GM19468 (cell line): ENCODE measurements around the gene CTCFL.

Experiments
- ATAC-seq: cut with Tn5 transposase; IDR thresholded peaks from one replicate; pipeline ENCODE4 v1.9.1; 2021; ENCODE audit warnings: mild to moderate bottlenecking, moderate library complexity, moderate number of reproducible peaks; ENCODE audit not compliant: unreplicated experiment; ENCODE audit errors: extremely low read depth

Gene CTCFL

DNA sequence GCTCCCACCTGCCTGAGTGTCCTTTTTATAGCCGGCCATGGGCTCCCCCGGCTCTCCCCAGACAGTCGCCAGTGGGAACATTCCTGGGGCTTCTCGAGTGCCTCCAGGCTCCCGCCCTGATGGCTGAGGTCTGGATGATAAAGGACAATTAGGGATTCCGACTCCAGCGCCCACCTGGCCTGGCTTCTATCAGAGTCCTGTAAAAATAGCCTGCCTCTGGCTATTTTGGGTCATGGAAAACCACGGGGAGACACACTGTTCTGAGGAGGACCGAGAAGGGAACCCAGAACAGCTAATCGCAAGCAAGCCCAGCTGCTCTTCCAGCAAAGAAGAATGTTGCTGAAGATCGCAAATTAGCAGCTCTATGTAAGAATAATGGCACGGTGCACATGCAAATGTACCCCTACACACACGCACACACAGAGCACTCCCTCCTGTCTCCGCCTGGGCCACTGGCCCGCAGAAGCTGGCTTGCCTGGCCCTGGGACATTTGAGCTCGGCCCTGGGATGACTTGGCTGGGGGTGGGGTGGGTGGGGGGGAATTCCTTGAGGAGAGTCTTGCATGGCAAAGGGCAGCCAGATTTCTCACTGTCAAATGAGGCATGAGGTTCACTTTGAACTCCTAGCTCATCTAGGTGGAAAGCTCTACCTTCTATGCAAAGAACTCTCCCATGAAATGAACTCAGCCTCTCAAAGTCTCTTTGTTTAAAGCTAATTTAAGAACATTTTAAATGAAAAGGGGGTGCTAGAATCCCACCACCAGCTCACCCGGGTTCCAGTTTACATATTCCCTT lies 55.3 kb downstream of the CTCFL start:
- peak; percentile 20 for ATAC-seq

DNA sequence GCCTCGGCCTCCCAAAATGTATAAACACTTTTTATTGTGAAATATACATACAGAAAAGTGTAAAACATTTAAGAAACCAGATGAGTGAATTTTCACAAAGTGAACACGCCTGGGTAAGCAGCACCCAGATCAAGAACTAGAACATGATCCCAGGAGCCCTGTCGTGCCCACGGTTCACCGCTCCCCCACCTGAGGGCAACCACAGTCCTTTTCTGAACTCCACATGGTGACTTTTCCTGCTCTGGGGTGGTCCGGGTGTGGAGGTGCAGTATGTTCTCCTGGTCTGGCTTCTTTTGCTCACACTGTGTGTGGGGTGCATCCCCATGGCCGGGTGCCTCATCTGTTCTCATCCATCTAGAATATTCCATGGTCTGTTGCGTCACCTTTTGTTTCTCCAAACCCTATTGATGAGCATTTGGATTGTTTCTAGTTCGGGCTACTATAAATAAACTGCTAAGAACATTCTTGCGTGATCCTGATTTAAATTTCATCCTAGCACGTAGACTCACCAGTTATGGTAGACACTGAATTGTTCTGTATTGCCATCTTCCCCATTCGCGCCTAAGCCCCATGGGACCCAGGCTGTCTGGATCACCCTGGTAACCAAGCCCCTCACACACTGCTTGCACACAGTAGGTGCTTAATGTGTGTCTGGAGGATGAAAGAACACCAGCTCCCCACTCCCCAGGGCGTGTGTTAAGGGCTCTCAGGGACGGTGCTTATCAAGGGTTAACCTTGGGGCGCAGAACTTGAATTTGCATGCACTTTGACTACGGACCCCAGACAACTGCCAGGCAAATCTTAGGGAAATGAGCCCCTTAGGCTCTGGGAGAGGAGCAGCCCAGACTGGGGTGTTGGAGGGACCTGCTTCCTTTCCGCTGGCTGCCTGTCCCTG lies 56.2 kb downstream of the CTCFL start:
- no peak for ATAC-seq

DNA sequence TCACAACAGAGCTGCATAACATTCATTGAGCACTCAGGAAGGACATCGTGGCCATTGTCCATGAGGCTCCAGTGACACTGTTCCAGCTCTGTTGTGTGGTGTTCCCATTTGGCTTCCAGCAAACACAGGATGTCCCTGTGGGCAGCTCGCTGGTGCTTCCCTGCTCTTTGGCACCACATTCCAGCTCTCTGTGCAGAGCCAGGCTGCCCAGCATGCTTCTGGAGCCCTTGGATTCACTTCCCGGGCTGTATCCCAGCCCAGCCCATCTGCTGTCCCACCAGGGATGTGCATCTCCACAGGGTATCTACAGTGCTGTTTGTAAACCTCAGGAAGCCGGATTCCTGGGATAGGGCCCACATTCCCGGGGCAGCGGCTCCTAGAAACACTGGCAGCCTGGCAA lies 57.2 kb downstream of the CTCFL start:
- ATAC-seq: no peak

DNA sequence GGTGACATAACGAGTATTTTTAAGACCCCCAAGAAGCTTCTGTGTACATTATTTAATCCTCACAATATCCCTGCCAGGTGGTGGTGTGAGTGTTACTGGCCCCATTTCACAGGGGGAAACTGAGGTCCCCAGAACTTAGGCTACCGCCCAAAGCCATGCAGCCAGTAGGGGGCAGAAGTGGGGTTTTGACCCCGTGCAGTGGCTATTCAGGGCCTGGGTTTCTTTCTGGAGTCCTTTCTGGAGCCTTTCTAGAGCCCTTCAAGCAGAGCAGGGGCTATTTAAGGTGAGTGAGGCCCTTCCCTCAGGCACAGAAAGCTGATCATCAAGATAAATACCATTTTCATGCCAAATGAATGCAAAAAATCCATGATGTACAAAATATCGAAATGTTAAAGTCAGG lies 59.0 kb downstream of the CTCFL start:
- ATAC-seq: no peak

DNA sequence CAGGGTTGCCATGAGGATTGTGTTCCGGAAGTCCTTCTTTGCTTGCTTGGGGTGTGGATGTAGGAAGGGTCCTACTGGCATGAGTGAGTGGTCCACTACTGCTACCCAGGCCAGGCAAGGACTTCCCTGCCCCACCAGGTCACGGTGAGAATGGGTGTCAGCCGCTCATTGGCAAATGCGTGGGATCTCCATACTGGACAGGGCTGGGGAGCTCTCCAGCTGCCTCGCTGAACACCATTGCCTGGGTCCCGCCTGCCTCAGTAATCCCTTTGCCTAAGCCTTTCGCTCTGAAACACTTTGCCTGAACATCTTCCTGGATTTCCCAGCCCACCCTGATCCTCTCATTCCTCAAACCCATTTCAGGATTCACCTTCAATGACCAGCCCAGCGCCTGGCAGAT lies 59.5 kb downstream of the CTCFL start:
- no peak for ATAC-seq

DNA sequence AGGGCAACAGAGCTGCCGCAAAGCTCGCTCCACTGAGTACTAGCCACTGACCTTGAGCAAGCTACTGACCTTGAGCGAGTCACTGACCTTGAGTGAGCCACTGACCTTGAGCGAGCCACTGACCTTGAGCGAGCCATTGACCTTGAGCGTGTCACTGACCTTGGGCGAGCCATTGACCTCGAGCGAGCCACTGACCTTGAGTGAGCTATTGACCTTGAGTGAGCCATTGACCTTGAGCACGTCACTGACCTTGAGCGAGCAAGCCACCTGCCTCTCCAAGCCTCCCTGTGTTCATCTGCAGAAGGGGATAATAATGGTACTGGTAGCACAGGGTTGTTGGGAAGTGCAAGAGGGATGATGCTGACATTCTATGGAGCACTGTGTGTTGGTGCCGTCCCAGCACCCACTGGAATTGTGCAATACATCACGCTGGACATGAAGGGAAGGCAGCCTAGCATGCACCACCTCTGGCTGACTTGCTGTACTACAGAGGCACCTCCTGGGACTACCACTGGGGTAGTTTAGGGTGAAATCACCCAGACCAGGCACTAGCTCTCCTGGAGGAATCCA lies 60.2 kb downstream of the CTCFL start:
- ATAC-seq: no peak

DNA sequence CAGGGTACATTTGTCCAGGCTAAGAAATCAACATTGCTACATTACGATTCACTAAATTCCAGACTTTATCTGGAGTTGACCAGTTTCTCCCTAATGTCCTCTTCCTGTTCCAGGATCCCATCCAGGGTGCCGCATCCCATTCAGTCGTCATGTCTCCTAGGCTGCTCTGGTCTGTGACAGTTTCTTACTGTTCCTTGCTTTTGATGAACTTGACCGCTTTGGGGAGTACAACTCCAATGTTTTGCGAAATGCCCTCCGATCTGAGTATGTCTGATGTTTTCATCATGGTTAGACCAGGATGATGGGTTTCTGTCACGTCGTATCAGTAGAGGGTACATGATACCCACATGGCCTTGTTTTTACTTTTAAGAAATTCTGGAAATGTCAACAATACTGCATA lies 62.2 kb downstream of the CTCFL start:
- no peak for ATAC-seq

DNA sequence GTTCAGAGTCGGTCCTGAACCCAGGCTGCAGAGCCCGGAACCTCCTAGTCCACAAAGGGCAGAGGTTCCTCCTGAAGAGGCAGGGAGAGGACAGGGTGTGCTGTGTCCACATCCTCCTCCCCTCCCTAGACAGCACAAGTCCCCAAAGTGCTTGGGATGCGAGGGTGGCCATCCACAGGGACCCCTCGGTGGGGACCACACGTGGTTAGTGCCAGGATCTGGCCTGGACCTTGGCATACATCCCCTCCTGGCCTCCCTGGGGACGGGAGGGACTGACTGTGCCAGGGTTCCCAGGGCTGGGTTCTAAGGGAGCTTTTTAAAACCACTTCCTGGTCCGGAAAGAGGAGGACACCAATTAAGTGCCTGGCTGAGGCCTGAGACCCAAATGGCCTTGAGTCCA lies 63.2 kb downstream of the CTCFL start:
- ATAC-seq: no peak

DNA sequence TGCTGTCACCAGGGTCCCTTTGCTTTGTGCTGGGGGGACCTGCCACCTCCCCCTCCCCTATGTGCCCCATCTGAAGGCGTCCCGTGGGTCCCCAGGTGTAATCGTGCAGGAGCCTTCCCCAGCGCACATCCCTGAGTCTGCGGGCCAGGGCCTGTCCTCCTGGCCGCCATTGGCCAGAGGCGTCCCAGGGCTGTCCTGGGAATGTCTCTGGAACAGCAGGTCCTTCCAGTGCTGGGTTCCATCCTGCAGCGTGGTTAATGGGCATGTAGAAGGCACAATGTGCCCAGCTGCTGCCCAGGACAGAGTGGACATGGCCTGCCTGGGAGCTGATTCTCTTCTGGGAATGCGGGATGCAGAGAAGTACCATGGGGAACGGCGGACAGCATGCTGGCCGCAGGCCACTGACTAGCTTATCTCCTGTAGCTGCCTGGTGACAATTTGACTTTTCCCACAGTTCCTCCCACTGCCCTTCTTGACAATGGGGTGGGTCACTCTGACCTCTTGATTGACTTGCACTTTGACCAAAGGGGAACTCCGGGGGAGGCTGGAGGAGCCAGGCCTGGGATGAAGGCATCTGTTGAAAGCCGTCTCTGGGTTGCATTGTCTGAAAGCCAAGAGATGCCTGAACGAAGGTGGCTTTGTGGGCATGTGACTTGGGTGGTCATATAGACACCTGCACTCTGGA lies 64.0 kb downstream of the CTCFL start:
- no peak for ATAC-seq

DNA sequence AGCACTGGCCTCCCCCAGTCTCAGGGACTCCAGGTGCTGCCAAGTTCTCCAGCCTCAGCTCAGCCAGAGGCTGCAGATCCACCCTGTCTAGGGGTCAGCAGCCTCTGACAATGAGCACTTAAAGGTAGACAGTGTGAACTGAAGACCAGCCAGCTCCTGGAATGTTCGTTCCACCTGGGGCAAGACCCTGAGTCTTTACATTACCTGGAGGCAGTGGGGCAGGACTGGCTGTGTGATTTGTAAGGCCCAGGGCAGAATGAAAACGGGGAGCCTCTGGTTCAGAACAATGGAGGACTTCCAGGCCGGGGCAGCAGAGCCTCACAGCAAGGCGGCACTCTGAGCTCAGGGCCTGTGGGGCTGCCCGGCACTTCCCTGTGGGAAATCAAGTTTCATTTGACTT lies 65.0 kb downstream of the CTCFL start:
- no peak for ATAC-seq

DNA sequence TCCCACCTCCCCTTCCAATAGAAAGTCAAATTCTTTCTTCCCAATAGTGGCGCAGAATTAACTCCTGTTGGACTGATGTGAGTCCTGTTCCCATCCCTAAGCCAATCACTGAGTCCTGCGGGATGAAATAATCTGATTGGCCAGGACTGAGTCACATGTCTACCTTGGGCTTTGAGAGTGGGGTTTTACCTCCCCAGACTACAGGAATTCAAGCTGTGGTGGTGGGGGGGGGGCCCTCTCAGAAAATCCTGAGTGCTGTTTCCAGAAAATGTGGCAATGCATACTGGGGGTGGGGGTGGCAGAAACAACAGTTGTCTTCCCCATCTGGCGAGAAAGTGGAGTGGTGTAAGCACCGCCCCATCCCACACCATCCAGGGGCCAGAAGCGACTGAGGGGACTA lies 65.7 kb downstream of the CTCFL start:
- no peak for ATAC-seq

DNA sequence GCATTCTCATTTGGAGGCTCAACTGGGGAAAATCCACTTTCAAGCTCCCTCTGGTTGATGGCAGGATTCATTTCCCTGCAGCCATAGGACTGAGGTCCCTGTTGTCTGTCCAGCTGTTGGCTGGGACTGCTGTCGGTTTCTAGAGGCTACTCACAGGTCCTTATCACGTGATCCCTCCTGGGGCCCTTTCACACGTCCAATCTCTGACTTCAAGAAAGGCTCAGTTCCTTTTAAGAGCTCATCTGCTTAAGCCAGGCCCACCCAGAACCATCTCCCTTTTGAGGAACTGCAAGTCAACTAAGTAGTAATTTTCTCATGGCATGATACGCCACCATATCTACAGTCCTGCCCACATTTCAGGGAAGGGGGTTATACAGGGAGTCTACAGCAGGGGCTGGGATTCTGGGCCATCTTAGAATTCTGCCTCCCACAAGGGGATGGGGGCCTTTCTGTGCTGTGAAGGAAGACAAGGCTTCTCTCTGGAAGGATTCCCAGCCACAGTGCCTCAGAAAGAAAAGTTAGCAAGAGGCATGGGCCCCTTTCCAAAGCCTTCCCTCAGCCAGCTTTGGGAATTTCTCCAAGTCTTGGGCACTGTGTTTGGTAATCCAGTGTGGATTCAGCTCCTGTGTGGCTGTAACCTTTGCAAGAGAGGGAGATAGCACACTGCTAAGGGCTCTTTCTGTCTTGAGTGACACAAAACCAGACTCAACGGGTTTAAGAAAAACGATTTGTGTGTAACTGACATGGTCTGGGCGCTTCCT lies 66.4 kb downstream of the CTCFL start:
- ATAC-seq: no peak

DNA sequence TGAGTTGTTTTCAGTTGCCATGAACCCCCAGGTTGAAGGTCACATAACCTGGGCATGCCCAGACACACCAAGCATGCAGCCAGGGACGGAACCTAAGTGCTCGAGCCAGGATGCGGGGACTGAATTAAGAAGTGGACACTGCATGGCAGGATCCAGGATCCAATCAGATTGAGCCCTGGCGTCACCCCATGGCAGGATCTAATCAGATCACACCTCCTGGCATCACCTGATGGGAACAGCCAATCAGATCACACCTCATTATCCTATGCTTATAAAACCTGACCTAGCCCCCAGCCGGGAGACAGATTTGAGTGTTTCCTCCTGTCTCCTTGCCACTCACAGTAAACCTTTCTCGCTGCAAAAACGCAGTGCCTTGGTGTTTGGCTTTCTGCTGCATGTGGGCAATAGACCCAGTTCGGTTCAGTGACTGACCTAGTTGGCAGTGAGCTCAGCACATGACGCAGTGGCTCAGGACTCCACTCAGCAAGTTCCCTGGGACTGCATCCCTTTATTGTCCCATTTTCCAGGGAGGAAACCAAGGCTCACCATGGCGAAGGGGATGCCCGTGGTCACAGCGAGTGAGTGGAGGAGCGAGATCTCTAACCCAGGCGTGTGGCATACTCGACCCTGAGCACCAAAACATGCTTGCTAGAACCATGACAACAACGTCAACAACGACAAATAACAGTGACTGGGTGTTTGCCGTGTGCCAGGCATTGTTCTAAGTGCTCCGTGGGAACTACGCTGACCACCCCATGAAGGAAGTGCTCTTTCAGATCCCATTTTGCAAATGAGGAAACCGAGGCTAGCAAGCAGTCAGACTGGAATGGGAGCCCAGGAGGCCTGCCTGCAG lies 67.5 kb downstream of the CTCFL start:
- ATAC-seq: no peak

DNA sequence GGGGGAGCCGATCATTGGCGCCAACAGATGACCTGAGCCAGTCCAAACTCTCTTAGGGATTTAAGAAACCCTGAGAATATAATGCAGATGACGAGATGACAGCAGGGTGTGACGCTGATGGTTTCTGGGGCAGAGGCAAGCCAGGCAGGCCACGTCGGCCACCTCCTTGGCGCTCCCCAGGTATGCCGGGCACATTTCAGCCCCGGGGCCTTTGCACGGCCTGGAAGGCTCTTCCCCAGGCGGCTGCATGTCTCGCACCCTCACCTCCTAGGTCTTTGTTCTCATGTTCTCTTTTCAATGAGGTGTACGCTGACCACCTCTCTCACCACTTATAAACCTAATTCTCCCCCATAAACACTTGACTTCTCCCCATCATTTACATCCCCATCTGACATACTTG lies 68.8 kb downstream of the CTCFL start:
- ATAC-seq: no peak

DNA sequence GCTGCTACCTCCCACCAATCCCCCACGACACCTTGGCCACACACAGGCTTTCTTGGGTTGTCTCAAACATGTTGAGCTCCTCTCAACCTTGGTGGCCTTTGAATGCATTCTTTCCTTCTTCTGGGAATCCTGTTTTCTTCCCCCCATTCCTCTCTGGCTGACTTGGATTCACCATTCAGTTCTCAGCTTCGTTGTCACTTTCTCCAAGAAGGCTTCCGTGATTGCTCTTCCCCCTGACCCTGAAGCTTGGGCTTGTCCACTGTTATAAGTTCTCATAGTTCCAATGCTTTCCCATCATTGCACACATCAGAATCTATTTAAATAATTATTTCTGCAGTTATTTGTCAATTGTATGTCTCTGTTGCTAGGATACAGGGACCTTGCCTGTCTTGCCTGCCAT lies 69.6 kb downstream of the CTCFL start:
- ATAC-seq: no peak

DNA sequence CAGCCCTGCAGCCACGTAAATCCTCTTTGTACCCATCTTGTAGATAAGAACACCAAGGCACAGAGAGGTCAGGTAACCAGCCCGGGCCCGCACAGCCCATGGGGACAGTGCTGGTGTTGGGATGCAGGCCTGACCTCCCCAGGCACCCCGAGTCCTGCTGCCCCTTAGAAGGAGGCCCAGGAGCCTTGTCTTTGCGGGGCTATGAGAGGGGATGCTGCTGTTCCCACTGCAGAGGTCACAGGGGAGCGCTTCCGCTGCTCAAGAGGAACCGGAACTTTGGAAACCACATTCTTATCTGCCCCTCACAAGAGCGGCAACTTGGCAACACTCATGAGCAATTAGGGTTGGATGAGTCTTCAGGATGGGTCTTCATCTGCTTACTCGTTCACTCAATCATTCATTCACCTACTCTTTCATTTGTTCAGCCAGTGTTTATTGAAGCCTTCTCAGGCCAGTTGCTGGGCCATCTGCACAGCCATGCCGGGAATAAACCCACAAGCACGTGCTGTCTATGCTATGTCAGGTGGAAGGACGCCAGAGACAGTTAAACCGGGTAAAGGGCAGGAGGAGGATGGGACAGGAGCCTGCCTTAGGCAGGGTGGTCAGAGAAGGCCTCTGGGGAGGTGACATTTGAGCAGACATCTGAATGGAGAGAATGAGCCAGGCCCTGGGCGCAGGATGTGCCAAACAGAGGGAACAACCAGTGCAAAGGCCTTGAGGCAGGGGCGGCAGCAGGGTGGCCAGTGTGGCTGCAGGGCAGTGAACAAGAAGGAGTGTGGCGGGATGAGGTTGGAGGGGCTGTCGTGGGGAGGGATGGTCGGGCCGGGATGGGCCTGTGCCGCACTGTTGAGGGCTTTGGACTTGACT lies 72.9 kb downstream of the CTCFL start:
- ATAC-seq: no peak

DNA sequence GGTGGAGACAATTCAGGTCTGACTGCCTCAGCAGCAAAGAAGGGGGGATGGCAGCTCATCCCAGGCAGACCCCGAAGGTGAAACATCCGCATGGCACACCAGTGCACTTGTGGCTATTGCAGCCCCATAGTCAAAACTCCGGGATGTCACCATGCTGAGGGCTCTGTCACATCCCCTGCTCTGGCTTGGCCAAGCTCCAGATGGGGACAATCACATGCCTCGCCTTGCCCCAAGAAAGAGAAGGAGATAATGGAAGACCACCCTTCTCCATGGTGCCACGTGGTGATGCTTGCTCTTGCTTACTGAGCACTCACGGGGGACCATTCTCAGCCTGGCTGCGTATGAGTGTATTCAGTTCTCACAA lies 73.5 kb downstream of the CTCFL start:
- no peak for ATAC-seq

DNA sequence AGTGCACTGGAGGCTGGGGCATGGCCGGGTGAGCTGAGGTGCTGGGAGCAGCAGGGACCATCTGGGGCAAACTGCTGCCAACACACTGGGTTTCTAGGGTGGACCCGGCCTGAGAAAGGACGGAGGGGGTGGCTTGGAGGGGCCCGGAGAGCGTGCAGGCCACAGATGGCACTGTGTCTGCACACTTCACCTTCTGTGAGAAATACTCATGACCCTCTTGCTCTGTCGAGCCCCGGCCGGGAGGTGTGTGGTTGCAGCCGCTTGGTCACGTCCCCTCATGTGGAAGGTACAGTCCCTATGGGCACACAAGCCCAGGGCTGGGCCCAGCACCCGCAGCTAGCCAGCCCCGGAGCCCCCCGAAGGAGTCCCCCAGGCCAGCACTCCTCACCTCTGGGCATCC lies 74.0 kb downstream of the CTCFL start:
- ATAC-seq: no peak
